Measurements from ENCODE around the gene CFAP251.

DNA sequence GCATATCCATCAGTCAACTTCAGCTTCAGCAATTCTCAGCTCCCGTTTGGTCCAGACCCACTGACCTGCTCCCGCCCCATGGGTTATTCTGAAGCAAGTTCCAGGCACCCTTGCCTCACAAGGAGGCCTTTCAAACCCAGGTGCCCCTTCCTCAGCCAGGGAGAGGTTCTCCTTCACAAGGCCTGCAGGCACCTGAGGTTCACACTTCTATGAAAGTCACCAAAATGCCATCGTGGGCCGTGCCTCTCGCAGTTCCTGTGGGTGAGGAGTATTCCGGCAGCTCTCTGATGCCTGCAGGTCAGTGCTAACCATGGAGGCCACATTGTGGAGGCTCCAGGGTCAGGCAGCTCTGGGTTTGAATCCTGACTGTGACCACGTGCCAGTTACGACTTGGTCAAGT is 63.1 kb downstream of the CFAP251 start:
- TF ChIP-seq POLR2A (IDR thresholded peaks at IDR 0.05; ENCODE audit: low read depth, low read length) (no peak), POLR2AphosphoS5 (IDR thresholded peaks at IDR 0.05; ENCODE audit: insufficient read depth, low read depth, low read length) (no peak), EZH2 (IDR thresholded peaks at IDR 0.05; ENCODE audit: borderline replicate concordance, low read depth, low read length, severe bottlenecking) (no peak)
- TF ChIP-seq, protein P1, sequence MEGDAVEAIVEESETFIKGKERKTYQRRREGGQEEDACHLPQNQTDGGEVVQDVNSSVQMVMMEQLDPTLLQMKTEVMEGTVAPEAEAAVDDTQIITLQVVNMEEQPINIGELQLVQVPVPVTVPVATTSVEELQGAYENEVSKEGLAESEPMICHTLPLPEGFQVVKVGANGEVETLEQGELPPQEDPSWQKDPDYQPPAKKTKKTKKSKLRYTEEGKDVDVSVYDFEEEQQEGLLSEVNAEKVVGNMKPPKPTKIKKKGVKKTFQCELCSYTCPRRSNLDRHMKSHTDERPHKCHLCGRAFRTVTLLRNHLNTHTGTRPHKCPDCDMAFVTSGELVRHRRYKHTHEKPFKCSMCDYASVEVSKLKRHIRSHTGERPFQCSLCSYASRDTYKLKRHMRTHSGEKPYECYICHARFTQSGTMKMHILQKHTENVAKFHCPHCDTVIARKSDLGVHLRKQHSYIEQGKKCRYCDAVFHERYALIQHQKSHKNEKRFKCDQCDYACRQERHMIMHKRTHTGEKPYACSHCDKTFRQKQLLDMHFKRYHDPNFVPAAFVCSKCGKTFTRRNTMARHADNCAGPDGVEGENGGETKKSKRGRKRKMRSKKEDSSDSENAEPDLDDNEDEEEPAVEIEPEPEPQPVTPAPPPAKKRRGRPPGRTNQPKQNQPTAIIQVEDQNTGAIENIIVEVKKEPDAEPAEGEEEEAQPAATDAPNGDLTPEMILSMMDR (IDR thresholded peaks at IDR 0.05; ENCODE audit: extremely low read depth in 1 of 2, insufficient read depth in 1 of 2, low read depth in 1 of 2, low read length in 2 of 2): no peak
